K562 (cell line): ENCODE measurements around the gene MN1. TPM values are rescaled to one million over a fixed set of nuclear protein-coding genes. Genes with fewer than 3 reads are reported as not detected.

Source experiments
- E2F8 ChIP-seq: fragments of 450-650 bp; IDR thresholded peaks from 2 replicates; pipeline ENCODE4 v1.7.1; 2018; ENCODE audit warnings: mild to moderate bottlenecking, low read depth; ENCODE audit not compliant: partially characterized antibody
- JUNB ChIP-seq: fragments of 450-650 bp; formaldehyde crosslinking; conservative IDR thresholded peaks from 2 replicates; pipeline ENCODE4 v1.4.0; 2020; ENCODE audit warnings: mild to moderate bottlenecking
- JUND ChIP-seq, 2 experiments: IDR thresholded peaks; 2 replicates in 1 of 2; 3 replicates in 1 of 2; pipeline ENCODE4 v1.6.1; 2011; ENCODE audit warnings: borderline replicate concordance in 2 of 2, low read depth in 2 of 2, low read length in 2 of 2, improper control_type of control experiment in 1 of 2, missing biosample characterization in 1 of 2, missing genetic modification characterization in 1 of 2, missing genetic modification reagents in 1 of 2
- KDM2B ChIP-seq: fragments of 250-450 bp; sonication (Bioruptor Pico); IDR thresholded peaks from 2 replicates; pipeline ENCODE4 v1.8.0; 2021; ENCODE audit warnings: mild to moderate bottlenecking, moderate library complexity
- XRCC4 ChIP-seq: IDR thresholded peaks from one replicate; pipeline ENCODE4 v1.6.1; 2011; ENCODE audit not compliant: insufficient read depth, insufficient read length; ENCODE audit errors: extremely low read depth
- ZNF3 ChIP-seq: fragments of 250-450 bp; sonication (Bioruptor Pico); IDR thresholded peaks from 2 replicates; pipeline ENCODE4 v1.5.0; 2021; ENCODE audit warnings: mild to moderate bottlenecking, moderate library complexity
- ZNF668 ChIP-seq: fragments of 250-450 bp; sonication (Bioruptor Pico); IDR thresholded peaks from 2 replicates; pipeline ENCODE4 v1.8.0; 2022; ENCODE audit warnings: mild to moderate bottlenecking, inconsistent platforms
- polyA plus RNA-seq, 8 experiments: library from polyadenylated mRNA; depleted of rRNA in 4 of 8; stranded (reverse) in 5 of 8; unstranded in 3 of 8; fragments of >200 nt; fragmentation: Nextera tagmentation in 2 of 8; fragmentation: Illumina TruSeq in 1 of 8; extraction: Ambion mirVana in 2 of 8; extraction: Trizol in 1 of 8; gene quantifications; 2 replicates each; pipeline versions ENCODE4 v1.2.1 to v1.2.3, GENCODE V29; 2011 to 2014; ENCODE audit warnings: inconsistent platforms in 1 of 8, missing spikeins in 1 of 8
- total RNA-seq, 7 experiments: library from RNA; depleted of rRNA in 6 of 7; stranded (reverse); fragments of >200 nt in 6 of 7; fragmentation: Illumina TruSeq in 2 of 7; extraction: Trizol in 2 of 7; gene quantifications; 2 replicates each; pipeline versions ENCODE4 v1.2.1 to v1.2.3, GENCODE V29; 2011 to 2021; ENCODE audit warnings: low replicate concordance in 1 of 7
- TF ChIP-seq, protein P1 (sequence below): conservative IDR thresholded peaks from 2 replicates; pipeline ENCODE4 v1.6.1; 2011; ENCODE audit warnings: low read depth, mild to moderate bottlenecking, low read length; ENCODE audit not compliant: control insufficient read depth

Gene MN1
- total and polyA plus RNA-seq, 9 of the 15 experiments (the other 6 are each of a cell fraction or from before 2014, with no cell fraction given): under 0.01 to 0.05 (median 0.03) TPM; not detected in 5

DNA sequence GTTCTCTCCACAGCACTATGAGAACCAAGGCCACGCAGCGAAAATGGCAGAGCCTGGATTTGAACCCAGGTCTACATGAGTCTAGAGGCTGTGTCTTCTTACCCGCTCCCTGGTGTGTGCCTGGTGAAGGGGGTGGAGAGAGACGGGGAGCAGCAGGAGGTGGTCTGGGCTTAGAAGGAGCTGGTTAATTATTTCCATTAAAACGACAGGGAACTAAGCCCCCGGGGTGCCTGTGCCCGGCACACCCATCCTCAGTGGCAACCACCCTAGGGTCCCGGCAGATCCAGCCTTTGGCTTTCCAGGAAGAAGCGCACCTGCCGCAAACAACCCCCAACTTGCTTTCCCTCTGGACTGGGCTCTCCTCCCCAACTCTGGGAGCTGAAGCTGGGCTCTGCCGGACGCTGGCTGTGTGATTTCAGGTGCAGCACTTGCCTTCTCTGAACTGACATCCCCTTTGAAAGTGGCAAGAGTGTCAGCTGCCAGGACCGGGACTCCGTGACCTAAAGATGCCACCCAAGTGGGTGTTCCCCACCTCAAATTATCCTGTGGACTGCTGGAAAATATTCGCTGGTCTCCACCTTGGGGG, 35.8 kb downstream of the MN1 start (continued):
- TF ChIP-seq XRCC4: no peak
- TF ChIP-seq JUNB (CRISPR knock-in tag): no peak
- TF ChIP-seq E2F8: no peak
- TF ChIP-seq, protein P1, sequence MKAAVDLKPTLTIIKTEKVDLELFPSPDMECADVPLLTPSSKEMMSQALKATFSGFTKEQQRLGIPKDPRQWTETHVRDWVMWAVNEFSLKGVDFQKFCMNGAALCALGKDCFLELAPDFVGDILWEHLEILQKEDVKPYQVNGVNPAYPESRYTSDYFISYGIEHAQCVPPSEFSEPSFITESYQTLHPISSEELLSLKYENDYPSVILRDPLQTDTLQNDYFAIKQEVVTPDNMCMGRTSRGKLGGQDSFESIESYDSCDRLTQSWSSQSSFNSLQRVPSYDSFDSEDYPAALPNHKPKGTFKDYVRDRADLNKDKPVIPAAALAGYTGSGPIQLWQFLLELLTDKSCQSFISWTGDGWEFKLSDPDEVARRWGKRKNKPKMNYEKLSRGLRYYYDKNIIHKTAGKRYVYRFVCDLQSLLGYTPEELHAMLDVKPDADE: no peak
- no peak for TF ChIP-seq ZNF3
- no peak for TF ChIP-seq JUND (IDR thresholded peaks at IDR 0.05; ENCODE audit: borderline replicate concordance, low read depth, low read length)
- no peak for TF ChIP-seq JUND (tag; IDR thresholded peaks at IDR 0.05; ENCODE audit: borderline replicate concordance, low read depth, low read length)
- no peak for TF ChIP-seq KDM2B
- no peak for TF ChIP-seq ZNF668
